ENCODE data around the gene NR1D1. TPM values are rescaled to one million over a fixed set of nuclear protein-coding genes. Genes with fewer than 3 reads are reported as not detected.

The NR1D1 gene
- total and polyA plus RNA-seq, 2 of the 13 experiments (the other 11 are each of a cell fraction or from before 2014, with no cell fraction given) = 2.1 to 2.7 TPM

- TF ChIP-seq TEF (CRISPR knock-in tag; IDR thresholded peaks at IDR 0.05) = no peak
- TF ChIP-seq NFIB (CRISPR knock-in tag; IDR thresholded peaks at IDR 0.05; ENCODE audit: borderline replicate concordance) = no peak
- TF ChIP-seq RNF219 (CRISPR knock-in tag; IDR thresholded peaks at IDR 0.05) = no peak
- TF ChIP-seq HDAC1 (CRISPR knock-in tag; IDR thresholded peaks at IDR 0.05) = peak; percentile 45; the same call in 1 of the 2 replicates
- TF ChIP-seq HBP1 (CRISPR knock-in tag; IDR thresholded peaks at IDR 0.05; ENCODE audit: low read depth) = 0 out of 2 replicates have a peak, but pooled peaks have one; percentile 33
- no peak for TF ChIP-seq ZNF615 (CRISPR knock-in tag; IDR thresholded peaks at IDR 0.05; ENCODE audit: borderline replicate concordance)
- TF ChIP-seq NPAS2 (CRISPR knock-in tag; IDR thresholded peaks at IDR 0.05; ENCODE audit: borderline replicate concordance) = no peak
- TF ChIP-seq KDM4B (CRISPR knock-in tag; IDR thresholded peaks at IDR 0.05) = no peak
- no peak for TF ChIP-seq ZNF256 (CRISPR knock-in tag; conservative IDR thresholded peaks at IDR 0.05)
- TF ChIP-seq SCMH1 (CRISPR knock-in tag; IDR thresholded peaks at IDR 0.05; ENCODE audit: borderline replicate concordance) = no peak
- no peak for TF ChIP-seq ZBTB14 (CRISPR knock-in tag; IDR thresholded peaks at IDR 0.05)
- TF ChIP-seq SMYD3 (CRISPR knock-in tag; IDR thresholded peaks at IDR 0.05) = no peak
- TF ChIP-seq ZNF552 (CRISPR knock-in tag; IDR thresholded peaks at IDR 0.05; ENCODE audit: borderline replicate concordance) = no peak; the same call in 1 of the 2 replicates
- TF ChIP-seq IRF1 (CRISPR knock-in tag; IDR thresholded peaks at IDR 0.05; ENCODE audit: low read depth) = no peak
- TF ChIP-seq ZNF562 (CRISPR knock-in tag; IDR thresholded peaks at IDR 0.05; ENCODE audit: borderline replicate concordance) = no peak
- TF ChIP-seq DMTF1 (CRISPR knock-in tag; IDR thresholded peaks at IDR 0.05) = no peak
- no peak for TF ChIP-seq TEAD2 (CRISPR knock-in tag; IDR thresholded peaks at IDR 0.05)
- no peak for TF ChIP-seq DRAP1 (CRISPR knock-in tag; IDR thresholded peaks at IDR 0.05)
- TF ChIP-seq SUZ12 (IDR thresholded peaks at IDR 0.05; ENCODE audit: low read depth, low read length) = no peak
These were observed 21.1 kb upstream of the NR1D1 start, which contains the start of gene MSL1 (continued) for GRCh38 chr17:40121181-40122135.
